ENCODE results near the gene E2F4.

GRCh38 chr16:67163164-67163998 lies 28.6 kb upstream of the E2F4 start:
- TF ChIP-seq POLR2A (IDR thresholded peaks at IDR 0.05; ENCODE audit: insufficient read depth in 1 of 2, low read depth in 2 of 2, low read length in 2 of 2), result no peak
- TF ChIP-seq CTCF (CRISPR knock-in tag; IDR thresholded peaks at IDR 0.05), result no peak
- no peak for TF ChIP-seq CEBPZ (IDR thresholded peaks at IDR 0.05; ENCODE audit: low read length)
- TF ChIP-seq NR3C1 (CRISPR knock-in tag; IDR thresholded peaks at IDR 0.05), result no peak
- TF ChIP-seq ZNF207 (IDR thresholded peaks at IDR 0.05; ENCODE audit: borderline replicate concordance), result no peak
- no peak for TF ChIP-seq SUZ12 (IDR thresholded peaks at IDR 0.05; ENCODE audit: low read depth, low read length)
- no peak for TF ChIP-seq NR2C2 (CRISPR knock-in tag; IDR thresholded peaks at IDR 0.05; ENCODE audit: borderline replicate concordance)
- TF ChIP-seq ZNF513 (CRISPR knock-in tag; conservative IDR thresholded peaks at IDR 0.05), result no peak
- no peak for TF ChIP-seq E2F5 (CRISPR knock-in tag; conservative IDR thresholded peaks at IDR 0.05)
- TF ChIP-seq ZNF318 (CRISPR knock-in tag; IDR thresholded peaks at IDR 0.05), result no peak
